Epithelial cell of proximal tubule (primary cell): Measurements from ENCODE around the gene SCNN1A. TPM values are rescaled to one million over a fixed set of nuclear protein-coding genes. Genes with fewer than 3 reads are reported as not detected.
A peak's percentile ranks its signal among the peaks of the same experiment; 100 is the strongest.
"Not testable (repeated sequence)": the region's sequence is repeated elsewhere in the genome, so short reads cannot be mapped to it uniquely, and the experiment has no call there.

Experiments used
- DNase-seq: peaks from one replicate; pipeline ENCODE4 v3.0.0-alpha.2; 2011; ENCODE audit warnings: low read depth
- H3K4me3 ChIP-seq: 2 replicates; pipeline ENCODE4 v1.5.1; 2011; ENCODE audit warnings: low read depth, mild to moderate bottlenecking, low read length
- total RNA-seq: library from RNA; depleted of rRNA; stranded (reverse); fragments of >200 nt; gene quantifications from 2 replicates; pipeline ENCODE4 v1.2.3, GENCODE V29; 2015
- TF ChIP-seq, protein P1 (sequence below): conservative IDR thresholded peaks from 2 replicates; pipeline ENCODE4 v1.5.1; 2012; ENCODE audit warnings: low read depth, mild to moderate bottlenecking, low read length

SCNN1A gene
- total RNA-seq, 1 donor from 2014 or later: 52.2 TPM

DNA sequence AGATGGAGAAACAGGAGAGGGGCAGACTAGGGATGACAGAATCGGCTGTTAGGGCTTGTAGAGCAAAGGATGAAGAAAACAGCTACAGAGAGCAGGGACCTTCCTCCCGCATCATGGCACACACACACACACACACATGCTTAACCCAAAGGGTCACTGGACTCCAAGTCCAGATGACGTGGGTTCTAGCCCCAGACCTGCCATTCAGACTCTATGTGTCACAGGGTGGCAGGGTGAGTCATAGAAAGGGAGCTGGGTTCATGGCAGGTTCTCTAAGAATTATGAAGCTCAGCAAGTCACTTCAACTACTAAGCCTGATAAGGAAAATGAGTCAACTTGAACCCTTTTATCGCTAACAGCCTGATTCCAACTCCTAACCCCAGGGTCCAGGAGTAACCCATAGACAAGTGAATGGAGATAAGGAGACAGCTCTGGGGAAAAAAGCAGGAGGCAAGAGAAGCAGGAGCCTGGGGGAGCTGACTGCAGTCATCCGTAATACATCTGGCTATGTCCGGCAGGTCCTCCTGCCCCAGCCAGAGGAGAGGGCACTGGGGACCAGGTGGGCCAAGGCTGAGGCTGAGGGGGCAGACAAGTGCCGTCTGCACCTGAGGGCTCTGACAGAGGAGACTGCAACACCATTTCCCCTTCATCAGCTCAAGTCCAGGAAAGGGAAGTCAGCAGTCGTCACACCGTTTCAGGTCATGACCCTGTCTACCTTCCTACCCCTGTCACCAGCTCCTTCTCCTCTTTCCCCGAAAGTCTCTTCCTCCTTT is 29.9 kb downstream of the SCNN1A start:
- no peak overlapping the region for H3K4me3 ChIP-seq
- peak; percentile 90 for DNase-seq
- TF ChIP-seq, protein P1, sequence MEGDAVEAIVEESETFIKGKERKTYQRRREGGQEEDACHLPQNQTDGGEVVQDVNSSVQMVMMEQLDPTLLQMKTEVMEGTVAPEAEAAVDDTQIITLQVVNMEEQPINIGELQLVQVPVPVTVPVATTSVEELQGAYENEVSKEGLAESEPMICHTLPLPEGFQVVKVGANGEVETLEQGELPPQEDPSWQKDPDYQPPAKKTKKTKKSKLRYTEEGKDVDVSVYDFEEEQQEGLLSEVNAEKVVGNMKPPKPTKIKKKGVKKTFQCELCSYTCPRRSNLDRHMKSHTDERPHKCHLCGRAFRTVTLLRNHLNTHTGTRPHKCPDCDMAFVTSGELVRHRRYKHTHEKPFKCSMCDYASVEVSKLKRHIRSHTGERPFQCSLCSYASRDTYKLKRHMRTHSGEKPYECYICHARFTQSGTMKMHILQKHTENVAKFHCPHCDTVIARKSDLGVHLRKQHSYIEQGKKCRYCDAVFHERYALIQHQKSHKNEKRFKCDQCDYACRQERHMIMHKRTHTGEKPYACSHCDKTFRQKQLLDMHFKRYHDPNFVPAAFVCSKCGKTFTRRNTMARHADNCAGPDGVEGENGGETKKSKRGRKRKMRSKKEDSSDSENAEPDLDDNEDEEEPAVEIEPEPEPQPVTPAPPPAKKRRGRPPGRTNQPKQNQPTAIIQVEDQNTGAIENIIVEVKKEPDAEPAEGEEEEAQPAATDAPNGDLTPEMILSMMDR: no peak

DNA sequence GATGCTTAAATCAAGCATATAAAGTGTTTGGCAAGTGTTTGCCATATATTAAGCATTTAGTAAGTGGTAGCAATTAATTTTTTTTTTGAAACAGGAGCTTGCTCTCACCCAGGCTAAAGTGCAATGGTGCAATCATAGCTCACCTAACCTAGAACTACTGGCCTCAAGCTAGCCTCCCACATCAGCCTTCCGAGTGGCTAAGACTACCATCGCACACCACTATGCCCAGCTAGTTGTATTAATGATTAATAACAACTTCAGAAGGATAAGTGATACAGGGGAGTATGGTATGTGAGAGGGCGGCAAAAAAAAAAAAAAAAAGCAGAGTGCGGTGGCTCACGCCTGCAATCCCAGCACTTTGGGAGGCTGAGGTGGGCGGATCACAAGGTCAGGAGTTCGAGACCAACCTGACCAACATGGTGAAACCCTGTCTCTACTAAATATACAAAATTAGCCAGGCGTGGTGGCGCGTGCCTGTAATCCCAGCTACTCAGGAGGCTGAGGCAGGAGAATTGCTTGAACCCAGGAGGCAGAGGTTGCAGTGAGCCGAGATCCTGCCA is 31.2 kb downstream of the SCNN1A start:
- not testable (repeated sequence) for DNase-seq

DNA sequence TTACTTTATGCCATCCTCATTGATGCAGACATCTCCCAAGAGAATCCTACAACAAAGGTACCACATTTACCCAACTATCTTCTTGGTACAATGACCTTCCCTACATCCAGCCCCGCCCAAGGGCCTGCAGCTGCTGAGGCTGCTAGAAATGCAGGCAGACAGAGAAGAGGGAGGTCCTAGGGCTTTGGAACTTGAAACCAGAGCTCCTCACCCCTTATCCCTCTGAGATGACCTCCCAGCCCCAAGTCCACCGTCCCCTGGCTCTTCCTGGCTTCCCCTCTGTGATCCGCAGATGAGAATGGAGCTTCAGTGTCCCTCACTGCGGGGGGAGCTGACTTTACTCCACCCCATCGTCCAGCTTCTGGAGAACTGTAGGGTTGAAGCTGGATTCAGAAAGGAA is 31.8 kb downstream of the SCNN1A start:
- TF ChIP-seq, protein P1: no peak
- DNase-seq: no peak
- H3K4me3 ChIP-seq: no peak overlapping the region

More for the DNA sequence above, 31.2 kb downstream of the SCNN1A start:
- not testable (repeated sequence) for H3K4me3 ChIP-seq

DNA sequence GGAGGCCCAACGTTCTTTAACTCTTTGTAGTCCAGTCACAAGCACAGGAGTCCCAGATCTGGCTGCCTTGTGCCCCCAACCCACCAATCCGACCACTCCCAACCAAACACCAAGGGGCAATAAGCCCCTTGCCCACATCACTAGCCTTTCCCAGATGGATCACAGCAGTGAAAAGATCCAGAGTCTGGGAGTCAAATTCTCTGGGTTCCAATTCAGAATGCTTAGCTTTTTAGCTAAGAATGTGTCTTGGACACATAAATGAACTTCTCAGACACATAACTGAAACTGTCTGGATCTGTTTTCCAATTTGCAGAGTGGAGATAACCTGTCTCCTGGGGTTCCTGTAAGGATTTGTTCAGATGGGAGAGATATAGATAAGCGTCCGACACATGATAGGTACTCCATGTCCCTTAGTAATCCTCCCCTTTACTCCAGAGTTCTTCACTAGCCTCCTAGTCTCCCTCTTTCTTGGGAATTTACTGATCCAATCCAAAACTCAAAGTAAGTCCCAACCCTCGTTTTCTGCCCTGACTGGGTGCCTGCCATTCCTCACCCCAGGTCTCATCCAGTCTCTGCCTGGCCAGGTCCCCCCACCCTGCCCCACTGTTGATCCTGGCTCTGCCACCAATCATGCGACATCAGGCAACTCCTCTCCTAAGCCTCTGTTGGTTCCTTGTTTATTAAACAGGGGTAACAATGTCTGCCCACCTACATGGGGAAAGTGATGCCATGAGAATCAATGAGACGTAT is 33.0 kb downstream of the SCNN1A start:
- TF ChIP-seq, protein P1: no peak
- DNase-seq: no peak
- H3K4me3 ChIP-seq: peak overlapping the region; percentile 95

- no peak for DNase-seq
- TF ChIP-seq, protein P1: no peak
- peak within 1 kb of the TSS; percentile 95 for H3K4me3 ChIP-seq
Measured at GRCh38 chr12:6341417-6342139, 33.8 kb downstream of the SCNN1A start, which contains the start of gene TNFRSF1A. TNFRSF1A (minus strand) TSS chr12:6342076; CDS start chr12:6341814, 262 bp downstream.

GRCh38 chr12:6340745-6341416 is 34.5 kb downstream of the SCNN1A start:
- peak overlapping the region; percentile 95 for H3K4me3 ChIP-seq
- DNase-seq: no peak
- TF ChIP-seq, protein P1: no peak
